HG02852 (cell line): ENCODE results near the gene UBTFL1.
"Not testable (repeated sequence)": the region's sequence is repeated elsewhere in the genome, so short reads cannot be mapped to it uniquely, and the experiment has no call there.

ENCODE experiments used
- ATAC-seq: cut with Tn5 transposase; IDR thresholded peaks from one replicate; pipeline ENCODE4 v1.9.1; 2021; ENCODE audit warnings: mild to moderate bottlenecking, moderate library complexity; ENCODE audit not compliant: unreplicated experiment

Gene UBTFL1, protein sequence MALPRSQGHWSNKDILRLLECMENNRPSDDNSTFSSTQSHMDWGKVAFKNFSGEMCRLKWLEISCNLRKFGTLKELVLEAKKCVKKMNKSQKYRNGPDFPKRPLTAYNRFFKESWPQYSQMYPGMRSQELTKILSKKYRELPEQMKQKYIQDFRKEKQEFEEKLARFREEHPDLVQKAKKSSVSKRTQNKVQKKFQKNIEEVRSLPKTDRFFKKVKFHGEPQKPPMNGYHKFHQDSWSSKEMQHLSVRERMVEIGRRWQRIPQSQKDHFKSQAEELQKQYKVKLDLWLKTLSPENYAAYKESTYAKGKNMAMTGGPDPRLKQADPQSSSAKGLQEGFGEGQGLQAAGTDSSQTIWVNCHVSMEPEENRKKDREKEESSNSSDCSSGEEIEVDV

DNA sequence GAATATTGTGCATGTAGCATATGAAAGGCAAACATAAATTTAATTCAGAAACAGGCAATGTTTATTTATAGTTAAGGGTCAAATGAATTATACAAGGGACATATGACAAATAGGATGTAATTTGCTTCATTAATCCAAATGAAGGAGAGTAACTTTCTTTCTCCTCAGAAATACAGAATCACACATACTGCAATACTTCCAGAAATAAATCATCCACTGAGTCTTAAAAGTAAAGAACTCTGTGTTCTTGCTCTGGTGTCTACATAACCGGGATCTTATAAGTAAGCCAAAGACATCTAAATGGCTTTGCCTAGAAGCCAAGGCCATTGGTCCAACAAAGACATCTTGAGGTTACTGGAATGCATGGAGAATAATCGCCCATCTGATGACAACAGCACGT lies at the start of gene UBTFL1:
UBTFL1 (plus strand) TSS at position 301 of the 400 bp plus-strand sequence; CDS start at position 301, 0 bp downstream.
- not testable (repeated sequence) for ATAC-seq

DNA sequence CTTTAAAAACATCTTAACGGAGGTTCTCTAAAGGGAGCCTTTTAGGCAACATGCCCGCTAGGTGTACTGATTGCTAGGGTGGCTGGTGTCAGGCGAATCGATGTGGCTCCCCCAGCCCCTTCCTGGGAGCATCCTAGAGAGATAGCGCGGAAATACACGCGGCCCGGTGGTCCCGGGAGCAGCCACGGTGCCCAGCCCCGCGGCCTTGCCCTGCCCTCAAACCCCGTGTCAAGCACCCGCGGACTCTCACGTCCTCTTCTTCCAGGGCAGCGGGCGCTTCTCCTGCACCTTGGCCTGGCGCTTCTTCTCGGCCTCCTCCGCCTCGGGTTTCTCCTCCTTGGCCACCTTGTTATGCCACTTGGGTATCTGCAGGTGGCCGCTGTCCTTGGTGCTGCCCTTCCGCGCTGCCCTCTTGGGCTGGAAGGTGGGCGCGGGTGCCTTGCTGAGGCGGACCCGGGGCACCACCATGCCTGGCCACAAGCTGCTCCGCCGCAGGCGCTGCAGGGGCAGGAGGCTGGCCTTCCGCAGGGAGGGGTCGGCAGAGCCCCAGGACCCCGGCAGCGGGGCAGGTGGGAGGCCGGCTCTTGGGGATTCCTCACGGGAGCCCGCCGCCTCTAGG lies 34.0 kb upstream of the UBTFL1 start:
- not testable (repeated sequence) for ATAC-seq

DNA sequence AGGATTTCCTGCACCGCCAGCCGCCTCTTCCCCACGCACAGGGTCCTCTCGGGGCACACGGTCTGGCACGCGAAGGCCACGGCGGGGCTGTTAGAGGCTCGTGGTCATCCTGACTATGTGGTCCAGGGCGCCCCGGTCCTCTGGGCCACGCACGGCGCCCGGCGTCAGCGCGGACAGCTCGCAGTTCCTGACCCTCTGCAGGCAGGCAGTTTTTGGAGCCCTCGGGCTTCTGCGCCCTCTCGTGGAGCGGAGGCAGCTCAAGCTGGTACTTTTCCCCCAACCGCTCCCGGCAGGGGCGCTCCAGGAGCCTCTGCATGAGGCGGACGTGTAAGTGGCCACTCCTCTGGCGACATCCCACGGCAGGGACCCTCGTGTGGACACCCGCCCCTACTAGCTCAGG lies 33.4 kb upstream of the UBTFL1 start:
- ATAC-seq = not testable (repeated sequence)

DNA sequence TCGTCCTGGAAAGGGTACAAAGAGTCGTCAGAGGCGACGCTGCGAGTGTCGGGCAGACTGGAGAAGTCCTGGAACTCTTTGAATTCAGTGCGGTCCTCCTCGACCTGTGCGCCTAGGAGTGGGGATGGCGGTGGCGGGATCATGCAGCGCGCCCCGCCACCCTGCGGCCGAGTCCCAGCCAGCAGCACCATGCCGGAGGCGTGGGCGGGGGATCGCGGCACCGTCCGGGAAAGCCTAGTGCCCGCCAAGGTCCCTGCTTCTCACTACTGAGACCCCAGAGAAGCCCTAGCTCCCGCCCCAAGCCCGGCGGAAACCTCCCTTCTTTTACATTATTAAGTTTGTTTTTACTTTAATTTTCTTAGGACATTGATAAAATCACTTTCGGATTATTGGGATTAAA lies 32.2 kb upstream of the UBTFL1 start:
- ATAC-seq = not testable (repeated sequence)

DNA sequence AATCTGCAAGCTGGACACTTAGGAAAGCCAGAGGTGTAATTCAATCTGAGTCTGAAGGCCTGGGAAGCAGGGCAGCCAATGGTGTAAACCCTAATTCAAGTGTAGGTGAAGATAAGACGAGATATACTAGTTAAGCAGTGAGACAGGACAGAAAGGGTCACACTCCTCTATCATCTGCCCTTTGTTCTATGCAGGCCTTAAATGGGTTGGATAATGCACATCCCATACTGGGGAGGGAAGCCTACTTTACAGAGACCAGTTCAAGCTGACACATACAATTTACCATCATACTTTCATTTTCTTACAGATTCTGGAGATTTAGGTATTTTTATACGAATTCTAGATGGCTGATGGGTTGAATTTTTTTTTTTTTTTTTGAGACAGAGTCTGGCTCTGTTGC lies 3.0 kb downstream of the UBTFL1 start:
- ATAC-seq = not testable (repeated sequence)

DNA sequence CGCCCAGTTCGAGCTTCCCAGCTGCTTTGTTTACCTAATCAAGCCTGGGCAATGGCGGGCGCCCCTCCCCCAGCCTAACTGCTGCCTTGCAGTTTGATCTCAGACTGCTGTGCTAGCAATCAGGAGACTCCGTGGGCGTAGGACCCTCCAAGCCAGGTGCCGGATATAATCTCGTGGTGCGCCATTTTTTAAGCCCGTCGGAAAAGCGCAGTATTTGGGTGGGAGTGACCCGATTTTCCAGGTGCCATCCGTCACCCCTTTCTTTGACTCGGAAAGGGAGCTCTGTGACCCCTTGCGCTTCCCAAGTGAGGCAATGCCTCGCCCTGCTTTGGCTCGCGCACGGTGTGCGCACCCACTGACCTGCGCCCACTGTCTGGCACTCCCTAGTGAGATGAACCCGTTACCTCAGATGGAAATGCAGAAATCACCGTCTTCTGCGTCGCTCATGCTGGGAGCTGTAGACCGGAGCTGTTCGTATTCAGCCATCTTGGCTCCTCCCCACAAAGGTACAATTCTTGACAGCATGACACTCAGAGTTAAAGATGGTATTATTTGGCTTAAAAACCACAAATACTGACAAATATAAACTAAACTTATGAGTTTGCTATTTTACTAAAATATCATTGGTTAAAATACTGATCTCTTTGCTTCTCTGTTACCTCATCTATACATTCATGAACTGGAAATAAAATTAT lies 9.6 kb downstream of the UBTFL1 start:
- not testable (repeated sequence) for ATAC-seq

DNA sequence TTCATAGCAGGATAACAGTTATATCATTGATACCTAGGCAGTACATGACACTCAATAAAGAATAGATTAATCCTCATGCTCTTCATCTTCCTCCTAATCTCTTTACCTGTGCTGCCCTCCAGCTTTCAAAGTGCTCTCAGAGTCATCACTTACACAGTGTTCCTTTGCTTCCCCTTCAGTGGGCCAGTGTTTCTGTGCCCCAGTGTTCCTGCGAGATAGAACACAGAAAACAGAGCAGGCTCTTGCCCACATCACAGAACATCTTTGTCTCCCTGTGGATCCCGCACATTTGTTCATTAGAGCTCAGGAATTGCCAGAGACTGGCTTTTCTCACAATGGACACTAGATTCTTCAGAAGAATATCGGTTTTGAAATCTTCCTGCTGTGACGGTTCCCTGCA lies 12.5 kb downstream of the UBTFL1 start:
- ATAC-seq = not testable (repeated sequence)

DNA sequence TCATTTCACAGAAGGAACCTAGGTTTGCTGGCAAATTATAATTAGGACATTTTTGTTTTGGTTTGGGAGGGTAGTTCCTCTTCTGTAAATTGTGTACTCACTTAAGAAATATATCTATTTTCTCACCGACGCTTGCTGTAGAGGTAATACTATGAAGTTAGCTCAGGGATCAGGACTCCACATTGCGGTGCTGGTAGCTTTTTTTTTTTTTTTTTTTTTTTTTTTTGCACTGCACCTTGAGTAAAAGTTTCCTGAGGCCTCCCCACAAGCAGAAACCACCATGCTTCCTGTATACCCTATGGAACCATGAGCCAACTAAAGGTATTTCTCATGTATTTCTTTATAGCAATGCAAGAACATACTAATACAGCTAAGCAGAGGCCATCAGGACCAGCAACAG lies 14.7 kb downstream of the UBTFL1 start:
- ATAC-seq = no peak

DNA sequence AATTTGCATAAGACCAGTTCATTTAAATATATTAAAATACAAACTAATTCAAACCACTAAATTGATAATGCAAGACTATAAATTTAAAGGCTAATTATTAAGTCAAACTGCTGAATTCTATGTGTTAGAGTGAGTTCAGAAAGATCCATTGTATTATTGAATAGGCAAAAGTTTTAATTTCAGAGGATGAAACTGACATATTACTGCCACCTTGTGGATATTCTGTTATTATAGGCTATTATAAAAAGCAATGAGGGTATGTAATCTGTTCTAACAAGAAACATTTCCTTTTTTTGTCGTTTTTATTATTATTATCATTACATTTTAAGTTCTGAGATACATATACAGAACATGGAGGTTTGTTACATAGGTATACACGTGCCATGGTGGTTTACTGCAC lies 27.8 kb downstream of the UBTFL1 start:
- ATAC-seq = no peak

DNA sequence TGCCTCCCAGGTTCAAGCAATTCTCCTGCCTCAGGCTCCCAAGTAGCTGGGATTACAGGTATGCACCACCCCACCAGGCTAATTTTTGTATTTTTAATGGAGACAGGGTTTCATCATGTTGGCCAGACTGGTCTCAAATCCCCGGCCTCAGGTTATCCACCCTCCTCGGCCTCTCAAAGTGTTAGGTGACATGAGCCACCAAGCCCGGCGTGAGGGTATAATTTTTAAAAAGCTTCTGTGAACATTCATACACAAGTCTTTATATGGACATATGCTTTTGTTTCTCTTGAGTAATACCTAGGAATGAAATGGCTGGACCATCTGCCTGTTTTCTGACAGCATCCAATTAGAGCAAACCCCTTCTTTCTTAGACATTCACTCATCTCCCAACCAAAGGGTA lies 34.4 kb downstream of the UBTFL1 start:
- no peak for ATAC-seq

DNA sequence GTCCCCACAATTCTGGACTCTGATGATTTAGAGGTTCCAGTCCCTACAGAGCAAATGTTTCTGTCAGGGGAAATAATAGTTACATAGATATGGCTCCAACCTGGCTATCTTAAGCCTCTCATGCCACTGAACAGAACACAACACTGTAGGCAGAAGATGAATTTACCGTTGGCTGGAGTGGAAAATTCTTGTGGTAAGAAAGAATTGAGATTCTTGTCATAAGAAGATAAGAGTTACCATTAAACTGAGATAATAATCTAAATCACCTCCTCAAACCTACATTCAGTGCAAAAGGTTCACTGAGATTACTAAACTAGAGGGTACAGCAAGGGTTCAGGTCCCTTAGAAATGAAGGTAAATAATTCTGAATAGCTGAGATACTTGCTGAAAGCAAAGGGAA lies 38.6 kb downstream of the UBTFL1 start:
- no peak for ATAC-seq

DNA sequence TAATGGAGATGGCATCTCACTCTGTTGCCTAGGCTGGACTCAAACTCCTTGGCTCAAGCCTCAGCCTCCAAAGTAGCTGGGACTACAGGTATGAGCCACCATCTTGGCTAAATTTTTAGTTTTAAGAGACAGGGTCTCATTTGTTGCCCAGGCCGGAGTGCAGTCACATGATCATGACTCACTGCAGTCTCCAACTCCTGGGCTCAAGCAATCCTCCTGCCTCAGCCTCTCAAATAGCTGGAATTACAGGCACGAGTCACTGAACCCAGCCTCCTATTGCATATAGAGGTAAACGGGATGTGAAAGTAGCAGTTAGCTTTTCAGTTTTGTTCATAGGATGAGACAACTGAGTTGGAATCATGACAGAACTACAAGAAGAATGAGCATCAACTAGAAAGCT lies 39.2 kb downstream of the UBTFL1 start:
- ATAC-seq = no peak

DNA sequence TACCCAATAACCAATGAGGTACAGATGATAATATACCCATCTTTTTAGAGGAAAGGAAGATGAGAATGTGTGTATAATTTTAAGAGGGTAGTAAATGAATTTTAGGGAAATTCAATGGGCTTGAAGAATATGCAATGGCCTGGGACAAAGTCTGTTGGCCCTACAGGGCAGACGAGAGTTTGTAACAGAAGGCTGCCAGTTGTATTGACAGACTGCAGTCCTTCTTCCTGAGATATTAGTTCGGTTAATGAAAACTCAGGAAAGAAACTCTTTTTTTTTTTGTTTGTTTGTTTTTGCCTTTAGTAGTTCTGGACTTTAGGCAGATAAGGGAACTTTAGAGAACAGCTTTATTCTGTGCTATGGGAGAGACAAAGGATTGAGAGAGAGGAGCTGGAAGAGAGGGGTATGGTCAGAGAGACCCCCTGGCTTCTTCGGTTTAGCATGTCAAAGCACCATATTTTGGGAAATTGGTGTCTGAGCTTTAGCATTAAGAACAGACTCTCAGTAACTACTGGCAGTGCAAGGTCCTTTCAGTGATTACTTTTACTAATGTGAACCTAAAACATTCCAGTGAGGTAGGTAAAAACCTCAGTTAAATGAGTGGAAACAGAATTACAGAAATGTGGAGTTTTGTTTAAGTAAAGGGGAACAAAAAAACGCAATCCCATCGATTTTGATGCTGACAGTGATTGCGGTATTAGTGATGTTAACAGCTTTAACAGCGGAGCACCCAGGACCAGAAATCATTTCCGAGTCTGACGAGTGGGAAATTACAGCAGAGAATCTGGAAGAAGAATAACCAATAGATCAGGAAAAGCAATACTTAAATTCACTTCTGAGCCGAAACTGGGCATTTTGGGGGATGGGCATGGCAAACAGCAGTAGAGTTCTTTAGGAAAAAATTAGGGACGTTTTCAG lies 48.1 kb downstream of the UBTFL1 start:
- no peak for ATAC-seq

DNA sequence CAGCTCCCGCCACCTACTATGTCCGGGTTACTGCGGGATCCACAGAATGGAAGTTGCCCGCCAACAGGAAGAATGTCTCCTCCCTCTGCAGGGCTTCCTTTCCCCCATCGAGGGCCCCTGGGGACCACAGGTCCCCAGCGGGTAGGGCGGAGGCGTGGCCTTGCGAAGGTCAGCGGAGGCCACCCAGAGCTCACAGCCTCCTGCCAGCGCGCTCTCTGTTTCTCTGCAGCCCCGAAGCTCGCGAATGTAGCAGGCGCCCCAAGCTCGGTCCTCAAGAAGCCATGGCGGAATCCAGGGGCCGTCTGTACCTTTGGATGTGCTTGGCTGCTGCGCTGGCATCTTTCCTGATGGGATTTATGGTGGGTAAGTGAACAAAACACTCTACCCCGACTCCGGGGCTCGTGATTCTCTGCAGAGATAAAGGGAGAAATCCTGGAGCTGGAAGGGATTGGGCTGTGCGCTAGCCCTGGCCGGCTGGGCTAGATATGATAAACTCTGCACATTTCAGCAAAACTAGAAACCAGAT lies 48.8 kb downstream of the UBTFL1 start, which contains the start of gene NAALAD2:
NAALAD2 (plus strand) TSS at position 186 of the 526 bp plus-strand sequence; CDS start at position 282, 96 bp downstream.
- ATAC-seq = no peak

DNA sequence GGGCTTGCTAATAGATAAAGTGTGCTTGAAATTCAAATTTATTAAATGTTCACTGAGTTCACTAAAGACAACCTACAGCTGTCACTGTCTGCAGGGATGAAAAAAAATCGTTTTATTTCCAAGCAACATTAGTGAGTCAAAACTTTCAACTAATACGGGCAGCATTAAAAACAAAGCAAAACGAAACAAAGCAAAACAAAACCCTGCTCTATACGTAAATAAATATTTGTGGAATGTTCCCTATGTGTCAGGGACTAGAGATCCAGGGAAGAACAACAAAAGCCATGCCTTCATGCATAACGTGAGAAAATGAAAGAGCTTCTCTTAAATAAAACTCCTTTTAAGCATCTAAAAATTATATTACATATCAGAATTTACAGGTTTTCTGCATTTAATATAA lies 49.3 kb downstream of the UBTFL1 start:
- ATAC-seq = no peak
